HG03060 (cell line): ENCODE measurements around the gene TCIRG1.

Experiments used
- ATAC-seq: cut with Tn5 transposase; IDR thresholded peaks from one replicate; pipeline ENCODE4 v1.9.1; 2021; ENCODE audit warnings: low read depth, moderate number of reproducible peaks; ENCODE audit not compliant: unreplicated experiment

The TCIRG1 gene

DNA sequence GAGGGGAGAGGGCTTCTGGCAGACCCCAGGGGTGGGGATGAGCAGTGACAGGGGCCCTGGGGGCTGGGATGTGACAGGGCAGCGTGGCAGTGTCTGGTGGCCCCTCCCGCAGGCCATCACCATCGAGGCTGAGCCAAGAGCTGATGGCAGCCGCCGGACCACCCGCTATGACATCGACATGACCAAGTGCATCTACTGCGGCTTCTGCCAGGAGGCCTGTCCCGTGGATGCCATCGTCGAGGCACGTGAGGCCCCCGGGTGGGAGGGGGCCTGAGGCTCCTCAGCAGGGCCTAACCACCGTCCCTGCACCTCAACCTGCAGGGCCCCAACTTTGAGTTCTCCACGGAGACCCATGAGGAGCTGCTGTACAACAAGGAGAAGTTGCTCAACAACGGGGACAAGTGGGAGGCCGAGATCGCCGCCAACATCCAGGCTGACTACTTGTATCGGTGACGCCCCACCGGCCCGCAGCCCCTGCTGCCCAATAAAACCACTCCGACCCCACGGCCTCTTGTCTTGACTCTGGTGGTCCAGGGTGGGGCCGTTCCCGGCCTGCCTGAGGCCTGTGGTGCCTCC, 2.6 kb upstream of the TCIRG1 start:
- ATAC-seq = no peak

- ATAC-seq = no peak
Measured at GRCh38 chr11:68036717-68037239, 2.0 kb upstream of the TCIRG1 start.

DNA sequence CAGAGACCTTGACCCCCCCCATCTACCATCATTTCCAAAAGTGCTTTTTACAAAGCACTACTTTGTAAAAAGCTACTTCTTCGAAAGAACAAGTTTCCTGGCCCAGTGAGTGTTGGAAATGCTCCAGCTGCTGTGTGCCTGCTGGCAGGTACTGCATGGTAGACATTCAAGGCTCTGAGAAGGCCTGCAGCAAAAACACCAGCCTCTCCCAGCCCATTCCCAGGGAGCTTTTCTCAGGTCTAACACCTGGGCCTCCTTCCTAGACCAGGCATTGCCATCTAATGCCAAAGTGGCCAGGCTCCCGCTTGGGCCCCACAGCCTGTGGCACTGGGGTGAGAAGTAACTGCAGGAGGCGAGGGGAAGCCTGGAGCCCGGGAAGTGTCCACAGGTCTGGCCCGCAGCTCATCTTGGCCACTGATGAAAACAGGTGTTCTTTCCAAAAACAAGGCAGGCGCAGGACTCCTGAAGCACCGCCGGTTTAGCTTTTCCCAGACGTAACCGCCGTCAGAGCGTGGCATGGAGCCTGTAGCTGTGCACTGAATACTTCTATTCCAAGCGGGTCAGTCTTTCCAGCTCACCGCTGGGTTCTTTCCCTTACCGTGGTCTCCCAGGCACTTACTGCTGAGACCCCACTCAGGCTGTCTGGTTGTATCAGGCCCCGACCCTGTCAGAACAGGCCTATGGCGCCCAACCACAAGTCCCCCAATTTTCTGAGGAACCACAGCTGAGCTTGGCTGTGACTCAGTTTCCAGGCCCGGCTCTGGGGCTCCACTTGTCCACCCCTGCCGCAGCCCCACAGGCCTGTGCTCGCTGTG, 1.2 kb upstream of the TCIRG1 start:
- ATAC-seq = no peak

GRCh38 chr11:68038226-68038717, 553 bp upstream of the TCIRG1 start:
- ATAC-seq = no peak

GRCh38 chr11:68039526-68040086, 781 bp downstream of the TCIRG1 start:
- ATAC-seq = no peak

DNA sequence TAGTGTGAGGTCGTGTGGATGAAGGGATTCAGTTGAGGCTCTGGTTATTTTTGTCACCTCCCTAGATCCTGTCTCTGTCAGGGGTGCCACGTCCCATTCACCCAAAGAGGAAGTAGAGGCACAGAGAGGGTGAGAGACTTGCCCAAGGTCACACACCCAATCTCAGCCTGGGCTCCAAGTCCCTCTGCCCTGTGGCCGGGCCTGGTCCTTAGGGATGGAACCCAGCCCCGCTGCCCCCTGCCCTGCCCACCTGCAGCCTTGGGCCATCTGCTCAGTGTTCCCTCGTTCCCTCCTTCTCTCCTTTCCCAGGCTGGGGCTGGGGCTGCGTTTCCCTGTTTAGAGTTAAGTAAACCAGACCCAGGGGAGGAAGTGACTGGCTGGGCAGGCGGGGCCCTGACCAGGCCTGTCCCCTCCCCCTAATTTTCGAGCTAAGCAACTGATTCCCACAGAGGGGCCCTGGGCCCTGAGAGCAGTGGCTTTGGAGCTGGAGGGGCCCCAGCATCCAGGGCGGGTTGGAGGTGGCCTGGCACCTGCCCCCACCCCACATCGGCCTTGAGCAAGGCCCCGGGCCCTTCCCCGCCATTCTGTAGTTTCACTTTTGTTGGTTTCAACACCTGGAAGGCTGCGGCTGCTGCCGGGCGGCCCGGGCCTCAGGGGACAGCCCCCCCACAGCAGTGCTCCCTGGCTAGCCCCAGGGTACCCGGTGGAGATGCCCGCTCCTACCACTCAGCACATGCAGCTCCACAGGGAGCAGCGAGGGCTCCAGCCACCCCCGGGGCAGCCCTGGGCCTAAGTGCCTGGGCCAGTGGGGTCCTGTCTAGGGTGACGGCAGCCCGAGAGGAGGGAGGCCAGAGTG, 1.5 kb downstream of the TCIRG1 start:
- ATAC-seq = no peak

DNA sequence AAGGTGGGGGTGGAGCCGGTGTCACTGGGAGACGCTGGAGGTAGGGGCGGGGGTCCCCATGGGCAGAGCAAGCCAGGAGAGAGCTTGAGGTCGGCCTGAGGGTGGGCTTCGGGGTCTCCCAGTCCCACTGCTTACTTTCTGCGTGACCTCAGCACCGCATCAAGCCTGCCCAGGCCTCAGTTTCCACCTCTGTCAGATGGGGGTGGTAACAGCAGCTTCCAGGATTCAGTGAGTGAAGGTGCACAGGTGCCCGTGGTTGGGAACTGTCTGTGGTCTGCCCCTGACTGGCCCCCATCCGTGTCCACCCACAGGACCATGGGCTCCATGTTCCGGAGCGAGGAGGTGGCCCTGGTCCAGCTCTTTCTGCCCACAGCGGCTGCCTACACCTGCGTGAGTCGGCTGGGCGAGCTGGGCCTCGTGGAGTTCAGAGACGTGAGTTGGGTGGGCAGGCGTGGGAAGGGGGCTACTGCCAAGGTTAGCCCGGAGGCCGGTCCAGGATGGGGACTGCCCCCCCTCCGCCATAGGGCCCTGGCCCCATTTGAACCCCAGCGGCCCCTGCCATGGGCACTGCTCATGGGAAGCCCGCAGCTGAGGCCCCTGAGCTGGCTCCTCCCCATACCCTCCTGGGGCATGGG, 2.2 kb downstream of the TCIRG1 start:
- no peak for ATAC-seq

DNA sequence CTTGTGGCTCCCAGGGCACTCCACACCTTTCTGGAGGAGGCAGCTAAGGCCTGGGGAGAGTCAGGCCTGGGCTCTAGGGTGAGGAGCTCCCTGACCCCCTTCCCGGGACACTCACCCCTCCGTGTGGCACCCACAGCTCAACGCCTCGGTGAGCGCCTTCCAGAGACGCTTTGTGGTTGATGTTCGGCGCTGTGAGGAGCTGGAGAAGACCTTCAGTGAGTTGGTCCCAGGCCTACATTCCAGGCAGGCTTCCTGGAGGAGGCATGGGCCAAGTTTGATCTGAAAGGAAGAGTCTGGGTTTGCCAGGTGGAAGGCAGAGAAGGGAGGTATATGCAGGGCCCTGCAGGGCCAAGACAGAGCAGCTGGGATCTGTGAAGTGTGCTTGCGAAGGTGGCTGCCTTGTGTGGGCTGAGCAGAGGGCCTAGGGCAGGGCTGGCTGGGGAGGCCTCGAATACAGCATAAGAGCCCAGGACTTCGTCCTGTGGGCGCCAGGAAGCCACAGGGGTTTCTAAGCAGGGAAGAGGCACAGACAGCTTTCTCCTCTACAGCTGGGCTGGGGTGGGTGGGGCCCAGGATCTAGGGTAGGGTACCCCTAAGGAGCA, 2.9 kb downstream of the TCIRG1 start:
- no peak for ATAC-seq

DNA sequence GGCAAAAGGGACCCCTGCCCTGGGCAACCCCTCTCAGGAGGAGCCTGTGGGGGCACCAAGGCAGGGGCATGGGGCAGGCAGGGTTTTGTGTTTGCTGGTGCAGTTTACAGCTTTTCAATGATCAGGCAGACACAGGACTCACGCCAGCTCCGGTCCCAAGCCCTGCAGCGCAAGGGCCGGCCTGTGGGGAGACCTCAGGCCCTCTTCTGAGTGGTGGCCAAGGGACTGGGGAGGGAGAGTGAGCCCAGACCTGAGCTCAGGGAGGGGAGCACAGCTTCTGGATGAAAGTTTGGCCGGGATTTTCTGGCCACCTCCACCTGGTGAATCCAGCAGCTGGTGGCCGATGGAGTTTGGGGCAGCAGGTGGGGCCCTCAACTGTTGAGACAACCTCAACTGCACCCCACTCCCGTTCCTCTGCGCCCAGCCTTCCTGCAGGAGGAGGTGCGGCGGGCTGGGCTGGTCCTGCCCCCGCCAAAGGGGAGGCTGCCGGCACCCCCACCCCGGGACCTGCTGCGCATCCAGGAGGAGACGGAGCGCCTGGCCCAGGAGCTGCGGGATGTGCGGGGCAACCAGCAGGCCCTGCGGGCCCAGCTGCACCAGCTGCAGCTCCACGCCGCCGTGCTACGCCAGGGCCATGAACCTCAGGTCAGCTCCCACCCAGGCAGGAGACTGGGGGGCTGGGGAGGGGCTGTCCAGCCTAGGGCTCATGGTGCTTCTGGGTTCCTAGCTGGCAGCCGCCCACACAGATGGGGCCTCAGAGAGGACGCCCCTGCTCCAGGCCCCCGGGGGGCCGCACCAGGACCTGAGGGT, 3.6 kb downstream of the TCIRG1 start:
- no peak for ATAC-seq

DNA sequence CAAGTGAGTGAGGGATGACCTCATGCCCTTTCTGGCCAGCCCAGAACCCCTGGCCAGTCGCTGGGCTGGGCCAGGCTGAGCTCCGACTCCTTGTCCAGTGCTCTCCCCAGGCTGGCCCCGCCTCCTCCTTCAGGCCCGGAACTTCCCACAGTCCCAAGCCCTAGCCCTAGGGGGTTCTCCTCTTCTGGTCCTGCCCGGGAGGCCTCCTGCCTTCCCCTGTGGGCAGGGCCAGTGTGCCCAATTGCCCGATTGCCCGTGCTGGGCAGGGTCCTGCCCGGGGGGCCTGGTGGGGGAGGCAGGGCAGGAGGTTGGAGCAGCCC, 4.2 kb downstream of the TCIRG1 start:
- ATAC-seq = no peak

DNA sequence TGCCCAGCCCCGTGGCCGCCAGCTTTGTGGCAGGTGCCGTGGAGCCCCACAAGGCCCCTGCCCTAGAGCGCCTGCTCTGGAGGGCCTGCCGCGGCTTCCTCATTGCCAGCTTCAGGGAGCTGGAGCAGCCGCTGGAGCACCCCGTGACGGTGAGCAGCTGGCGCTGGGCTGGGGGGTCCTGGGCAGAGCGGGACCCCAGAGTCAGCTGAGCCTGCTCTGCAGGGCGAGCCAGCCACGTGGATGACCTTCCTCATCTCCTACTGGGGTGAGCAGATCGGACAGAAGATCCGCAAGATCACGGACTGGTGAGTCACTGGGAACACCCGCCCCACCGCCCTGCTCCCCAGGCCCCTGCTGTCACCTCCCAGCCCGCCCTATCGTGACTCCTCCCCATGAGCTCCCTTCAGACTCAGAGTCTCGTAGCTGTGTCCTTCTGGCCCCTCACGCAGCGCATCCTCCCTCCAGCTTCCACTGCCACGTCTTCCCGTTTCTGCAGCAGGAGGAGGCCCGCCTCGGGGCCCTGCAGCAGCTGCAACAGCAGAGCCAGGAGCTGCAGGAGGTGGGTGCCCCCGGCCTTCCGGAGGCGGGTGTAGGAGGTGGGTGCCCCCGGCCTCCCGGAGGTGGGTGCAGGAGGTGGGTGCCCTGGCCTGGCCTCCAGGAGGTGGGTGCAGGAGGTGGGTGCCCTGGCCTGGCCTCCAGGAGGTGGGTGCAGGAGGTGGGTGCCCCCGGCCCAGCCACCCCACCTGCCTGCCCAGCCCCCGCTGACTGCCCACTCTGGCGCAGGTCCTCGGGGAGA, 4.7 kb downstream of the TCIRG1 start:
- ATAC-seq = no peak

- no peak for ATAC-seq
Measured at GRCh38 chr11:68044145-68044813, 5.5 kb downstream of the TCIRG1 start.

DNA sequence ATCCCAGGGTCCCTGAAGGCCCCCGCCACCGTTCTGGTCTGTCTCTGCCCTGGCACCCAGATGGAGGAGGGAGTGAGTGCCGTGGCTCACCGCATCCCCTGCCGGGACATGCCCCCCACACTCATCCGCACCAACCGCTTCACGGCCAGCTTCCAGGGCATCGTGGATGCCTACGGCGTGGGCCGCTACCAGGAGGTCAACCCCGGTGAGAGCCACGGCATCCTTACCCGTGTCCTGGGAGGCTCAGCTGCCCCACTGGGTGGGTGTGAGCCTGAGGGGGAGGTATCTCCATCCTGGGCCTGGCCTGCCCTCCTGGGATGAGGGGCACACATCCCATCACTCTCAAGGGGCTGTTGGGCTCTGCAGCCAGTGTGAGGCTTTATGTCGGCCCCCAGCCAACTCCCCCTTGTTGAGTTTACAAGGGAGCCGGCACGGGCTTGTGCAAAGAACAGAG, 6.1 kb downstream of the TCIRG1 start:
- no peak for ATAC-seq

GRCh38 chr11:68047437-68048290, 8.8 kb downstream of the TCIRG1 start:
- ATAC-seq = no peak

DNA sequence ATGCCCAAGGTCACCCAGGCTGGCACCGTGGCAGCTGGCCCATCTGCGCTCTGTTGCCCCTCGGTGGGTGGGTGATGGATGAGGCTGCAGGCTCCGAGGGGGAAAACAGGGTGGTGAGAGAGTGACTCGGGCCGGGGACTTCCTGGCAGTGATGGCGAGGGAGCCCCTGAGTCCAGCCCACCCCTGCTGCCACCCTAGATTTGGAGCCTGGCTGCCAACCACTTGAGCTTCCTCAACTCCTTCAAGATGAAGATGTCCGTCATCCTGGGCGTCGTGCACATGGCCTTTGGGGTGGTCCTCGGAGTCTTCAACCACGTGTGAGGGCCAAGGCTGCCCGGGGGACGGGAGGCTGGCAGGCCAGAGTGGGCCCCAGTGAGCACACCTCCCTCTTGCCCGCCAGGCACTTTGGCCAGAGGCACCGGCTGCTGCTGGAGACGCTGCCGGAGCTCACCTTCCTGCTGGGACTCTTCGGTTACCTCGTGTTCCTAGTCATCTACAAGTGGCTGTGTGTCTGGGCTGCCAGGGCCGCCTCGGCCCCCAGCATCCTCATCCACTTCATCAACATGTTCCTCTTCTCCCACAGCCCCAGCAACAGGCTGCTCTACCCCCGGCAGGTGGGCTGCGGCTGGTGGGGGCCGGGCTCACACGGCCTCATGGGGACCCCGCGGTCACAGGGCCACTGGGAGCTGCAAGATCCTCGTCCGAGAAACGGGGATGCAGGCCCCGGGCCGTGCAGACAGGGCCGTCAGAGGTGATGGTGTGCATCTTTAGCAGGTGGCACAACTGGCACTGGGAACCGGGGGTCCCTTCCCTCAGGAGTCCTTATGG, 10.1 kb downstream of the TCIRG1 start:
- ATAC-seq = no peak
